Ovary (tissue), 9 donors: ENCODE data around the gene ADCY5. TPM values are rescaled to one million over a fixed set of nuclear protein-coding genes. Genes with fewer than 3 reads are reported as not detected.

ENCODE experiments used
- DNase-seq, 5 donors: peaks; one replicate each; pipeline ENCODE4 v3.0.0-alpha.2; 2019 to 2020
- H3K27ac ChIP-seq, 2 donors: fragments of 200-600 bp; one replicate each; pipeline versions ENCODE4 v1.5.1 to v1.8.0; 2019 to 2022
- H3K27me3 ChIP-seq: fragments of 200-600 bp; one replicate; pipeline ENCODE4 v1.8.0; 2022
- H3K36me3 ChIP-seq: fragments of 200-600 bp; sonication (generic); one replicate; pipeline ENCODE4 v1.5.1; 2019
- H3K4me1 ChIP-seq: one replicate; pipeline ENCODE4 v1.8.1; 2013; ENCODE audit warnings: mild to moderate bottlenecking, moderate library complexity; ENCODE audit not compliant: insufficient read depth
- H3K4me3 ChIP-seq: fragments of 200-600 bp; sonication (generic); one replicate; pipeline ENCODE4 v1.5.1; 2017
- H3K9me3 ChIP-seq, 2 donors: fragments of 200-600 bp in 1 of 2; sonication (generic) in 1 of 2; one replicate each; pipeline versions ENCODE4 v1.5.1 to v1.8.1; 2013 to 2019; ENCODE audit warnings: mild to moderate bottlenecking in 1 of 2, moderate library complexity in 1 of 2
- EP300 ChIP-seq: sonication (generic); formaldehyde crosslinking; IDR thresholded peaks from one replicate; pipeline ENCODE4 v1.6.1; 2017; ENCODE audit warnings: antibody characterized with exemption
- POLR2A ChIP-seq: fragments of 450-650 bp; IDR thresholded peaks from one replicate; pipeline ENCODE4 v1.6.1; 2017; ENCODE audit warnings: antibody characterized with exemption, mild to moderate bottlenecking, moderate library complexity
- WGBS, 3 donors: extraction: QIAGEN DNeasy Blood & Tissue Kit in 1 of 3; methylation state at CpG; one replicate each; pipeline versions ENCODE4 v1.1.5 to v1.1.7; 2013 to 2017; 5-methylcytosine and 5-hydroxymethylcytosine counted together
- intact Hi-C, 4 donors: fragments of 100-400 bp; cut with DNase I; formaldehyde crosslinking; loops; one replicate each; pipeline versions ENCODE4 v1.11.0 to v1.15.1; 2022 to 2023
- polyA plus RNA-seq, 2 donors: library from polyadenylated mRNA; stranded (reverse); fragments of 200-250 nt in 1 of 2; fragments of 350-450 nt in 1 of 2; fragmentation: Illumina TruSeq in 1 of 2; extraction: RNeasy Lipid Tissue Mini Kit (QIAGEN cat#74804) in 1 of 2; gene quantifications; one replicate each; pipeline ENCODE4 v1.2.3, GENCODE V29; 2013 to 2014
- total RNA-seq, 7 donors: library from RNA; depleted of rRNA in 2 of 7; stranded (reverse); fragments of >200 nt in 2 of 7; fragmentation: NEBNext Ultra II Directional in 3 of 7; extraction: Animal tissue kit (Norgen Biotek cat#: 25700) in 3 of 7; gene quantifications; one replicate each; pipeline versions ENCODE4 v1.1.0 to v1.2.4, GENCODE V29; 2016 to 2023
- TF ChIP-seq, protein P1 (sequence below), 3 donors: fragments of 450-650 bp in 2 of 3; fragments of 200-600 bp in 1 of 3; IDR thresholded peaks; one replicate each; pipeline versions ENCODE4 v1.5.1 to v1.8.0; 2016 to 2022; ENCODE audit warnings: antibody characterized with exemption in 3 of 3, mild to moderate bottlenecking in 1 of 3
- donor health status: DM: no; HTN: no; CAD: no; lungs with moderate emphysema.
- donor health status: DM: no; HTN: no; CAD: no.
- donor health status: Bipolar disorder and iron deficiency.
- donor health status: DM: yes; HTN: yes; CAD: no.
- donor health status: DM: no; HTN: no; CAD: no.
- donor health status: DM: yes; HTN: yes; CAD: no.

The ADCY5 gene
- total and polyA plus RNA-seq, 9 donors, result 5.3 to 36.2 (median 20.3) TPM

DNA sequence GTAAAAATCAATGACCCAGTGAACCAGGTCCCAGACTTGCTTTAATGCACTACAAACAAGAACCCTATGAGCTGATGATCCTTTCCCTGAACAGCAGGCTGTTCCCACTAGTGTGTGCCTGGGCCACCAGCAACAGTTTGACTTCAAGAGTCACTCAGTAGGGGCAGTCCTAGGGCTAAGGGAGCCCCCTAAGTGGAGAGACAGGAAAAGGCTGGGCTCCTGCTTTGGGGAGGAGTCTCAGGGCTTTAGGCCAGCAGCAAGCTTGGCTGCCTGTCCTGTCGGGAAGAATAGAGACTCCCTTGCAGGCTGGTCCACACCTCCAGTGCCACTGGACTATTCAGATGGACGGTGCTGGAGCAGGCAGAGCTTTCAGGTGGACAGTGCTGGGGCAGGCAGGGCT lies 29.4 kb upstream of the ADCY5 start:
- TF ChIP-seq, protein P1, sequence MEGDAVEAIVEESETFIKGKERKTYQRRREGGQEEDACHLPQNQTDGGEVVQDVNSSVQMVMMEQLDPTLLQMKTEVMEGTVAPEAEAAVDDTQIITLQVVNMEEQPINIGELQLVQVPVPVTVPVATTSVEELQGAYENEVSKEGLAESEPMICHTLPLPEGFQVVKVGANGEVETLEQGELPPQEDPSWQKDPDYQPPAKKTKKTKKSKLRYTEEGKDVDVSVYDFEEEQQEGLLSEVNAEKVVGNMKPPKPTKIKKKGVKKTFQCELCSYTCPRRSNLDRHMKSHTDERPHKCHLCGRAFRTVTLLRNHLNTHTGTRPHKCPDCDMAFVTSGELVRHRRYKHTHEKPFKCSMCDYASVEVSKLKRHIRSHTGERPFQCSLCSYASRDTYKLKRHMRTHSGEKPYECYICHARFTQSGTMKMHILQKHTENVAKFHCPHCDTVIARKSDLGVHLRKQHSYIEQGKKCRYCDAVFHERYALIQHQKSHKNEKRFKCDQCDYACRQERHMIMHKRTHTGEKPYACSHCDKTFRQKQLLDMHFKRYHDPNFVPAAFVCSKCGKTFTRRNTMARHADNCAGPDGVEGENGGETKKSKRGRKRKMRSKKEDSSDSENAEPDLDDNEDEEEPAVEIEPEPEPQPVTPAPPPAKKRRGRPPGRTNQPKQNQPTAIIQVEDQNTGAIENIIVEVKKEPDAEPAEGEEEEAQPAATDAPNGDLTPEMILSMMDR (IDR thresholded peaks at IDR 0.05), result no peak
- TF ChIP-seq EP300 (no peak), POLR2A (no peak)
- DNase-seq, result no peak
- no peak overlapping the region for H3K4me3 ChIP-seq
- WGBS, 3 donors, result 35 to 51% (median 36%) methylated on average over 2 of the region's 2 CpGs
- no peaks in the 10 kb centered on the region for H3K27me3 ChIP-seq
- intact Hi-C loops, result no loop called here
- no peaks in the 10 kb centered on the region for H3K9me3 ChIP-seq
- no peaks in the 10 kb centered on the region for H3K4me1 ChIP-seq
- no peak overlapping the region for H3K27ac ChIP-seq
- H3K36me3 ChIP-seq, result no peaks in the 10 kb centered on the region

- Histone ChIP-seq H3K36me3 (no peaks in the 10 kb centered on the region), H3K4me1 (no peaks in the 10 kb centered on the region), H3K27ac (no peak overlapping the region), H3K4me3 (no peak overlapping the region), H3K27me3 (no peaks in the 10 kb centered on the region), H3K9me3 (no peaks in the 10 kb centered on the region)
- intact Hi-C loops, result no loop called here
- WGBS, 3 donors, result 66 to 73% (median 69%) methylated on average over 15 of the region's 15 CpGs
- no peak for TF ChIP-seq EP300
- TF ChIP-seq POLR2A, result no peak
- TF ChIP-seq, protein P1 (IDR thresholded peaks at IDR 0.05), result no peak
- no peak for DNase-seq
These were observed 28.3 kb upstream of the ADCY5 start for GRCh38 chr3:123476967-123477750.

DNA sequence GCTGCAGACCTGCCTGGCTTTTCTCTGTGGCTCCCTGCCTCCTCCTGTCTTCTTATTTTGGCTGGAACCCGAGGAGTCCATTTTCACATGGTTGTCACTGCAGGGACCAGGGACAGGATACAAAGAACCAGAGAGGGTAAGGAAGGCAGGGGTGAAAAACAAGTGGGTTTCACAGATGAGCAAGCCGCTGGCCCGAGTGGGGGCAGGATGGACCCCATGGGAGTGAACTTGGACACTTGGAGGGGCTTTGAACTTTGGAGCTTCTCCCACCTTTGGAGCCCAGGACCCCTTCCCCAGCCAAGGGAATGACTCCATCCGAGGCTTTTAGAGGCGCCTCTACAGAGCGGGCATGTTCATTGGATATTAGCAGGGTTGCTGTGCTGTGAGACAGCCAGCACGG lies 26.9 kb upstream of the ADCY5 start:
- H3K4me1 ChIP-seq, result no peaks in the 10 kb centered on the region
- no peak overlapping the region for H3K27ac ChIP-seq
- no peak for DNase-seq
- no peaks in the 10 kb centered on the region for H3K9me3 ChIP-seq
- TF ChIP-seq POLR2A, result no peak
- TF ChIP-seq EP300, result no peak
- WGBS, 3 donors, result 81 to 84% (median 82%) methylated on average over 7 of the region's 7 CpGs
- intact Hi-C loops, result no loop called here
- no peaks in the 10 kb centered on the region for H3K27me3 ChIP-seq
- no peaks in the 10 kb centered on the region for H3K36me3 ChIP-seq
- H3K4me3 ChIP-seq, result no peak overlapping the region

DNA sequence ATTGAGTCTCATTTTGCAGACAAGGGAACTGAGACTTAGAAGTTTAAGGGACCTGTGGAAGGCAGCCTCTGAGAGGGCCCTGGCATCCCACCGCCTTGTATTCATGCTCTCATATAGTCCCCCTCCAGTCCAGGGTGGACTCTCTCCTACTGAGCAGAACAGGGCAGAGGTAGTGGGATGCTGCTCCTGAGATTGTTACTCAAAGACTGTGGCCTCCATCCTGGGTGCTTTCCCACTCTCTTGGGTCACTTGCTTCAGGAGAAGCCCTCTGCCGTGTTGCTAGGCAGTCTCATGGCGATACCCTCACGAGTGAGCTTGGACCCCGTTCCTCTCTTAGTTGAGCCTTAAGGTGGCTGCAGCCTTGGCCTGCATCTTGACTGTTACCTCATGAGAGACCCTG lies 22.2 kb upstream of the ADCY5 start:
- intact Hi-C loops, result no loop called here
- TF ChIP-seq, protein P1 (IDR thresholded peaks at IDR 0.05), result no peak
- TF ChIP-seq EP300 (no peak), POLR2A (no peak)
- Histone ChIP-seq H3K4me3 (no peak overlapping the region), H3K27me3 (no peaks in the 10 kb centered on the region), H3K9me3 (no peaks in the 10 kb centered on the region), H3K4me1 (no peaks in the 10 kb centered on the region), H3K36me3 (no peaks in the 10 kb centered on the region), H3K27ac (no peak overlapping the region)
- DNase-seq, result no peak
- WGBS, 3 donors, result 94 to 95% (median 94%) methylated on average over 5 of the region's 5 CpGs

- intact Hi-C loops, result no loop called here
- H3K4me3 ChIP-seq, result no peak overlapping the region
- no peaks in the 10 kb centered on the region for H3K36me3 ChIP-seq
- no peaks in the 10 kb centered on the region for H3K27me3 ChIP-seq
- no peaks in the 10 kb centered on the region for H3K9me3 ChIP-seq
- 84 to 85% (median 84%) methylated on average over 11 of the region's 11 CpGs for WGBS, 3 donors
- no peak overlapping the region for H3K27ac ChIP-seq
- no peaks in the 10 kb centered on the region for H3K4me1 ChIP-seq
- TF ChIP-seq EP300 (no peak), POLR2A (no peak)
- TF ChIP-seq, protein P1 (IDR thresholded peaks at IDR 0.05), result no peak
- DNase-seq, result no peak
These were observed 20.6 kb upstream of the ADCY5 start for GRCh38 chr3:123469323-123469995.
